Common myeloid progenitor, CD34-positive (primary cell): ENCODE measurements around the gene BLACAT1.
A peak's percentile ranks its signal among the peaks of the same experiment; 100 is the strongest.

Experiments used
- CTCF ChIA-PET: fragments of 350-600 bp; sonication (Branson Sonifier 250); formaldehyde crosslinking; loops from one replicate; lab custom pipeline; 2021; ENCODE audit warnings: antibody characterized with exemption; lab: Charles Lee
- POLR2A ChIA-PET: fragments of 350-600 bp; sonication (Branson Sonifier 250); formaldehyde crosslinking; loops from one replicate; lab custom pipeline; 2021; ENCODE audit warnings: antibody characterized with exemption; lab: Charles Lee
- DNase-seq, 3 donors: peaks; one replicate each; pipeline versions ENCODE4 v3.0.0 to v3.0.0-alpha.2; 2013
- H3K27ac ChIP-seq, 2 experiments: 1 replicate in 1 of 2; 2 replicates in 1 of 2; pipeline ENCODE4 v1.7.0; 2013; ENCODE audit warnings: inconsistent platforms in 2 of 2, low read length in 2 of 2, mild to moderate bottlenecking in 2 of 2, low read depth in 1 of 2, moderate library complexity in 1 of 2; ENCODE audit not compliant: severe bottlenecking in 2 of 2, insufficient read depth in 1 of 2, poor library complexity in 1 of 2
- H3K27me3 ChIP-seq, 5 experiments: replicated peaks in 2 of 5; 1 replicate in 3 of 5; 2 replicates in 2 of 5; pipeline versions ENCODE4 v1.6.1 to v1.7.0; 2013; ENCODE audit warnings: low read length in 4 of 5, mild to moderate bottlenecking in 2 of 5, moderate library complexity in 2 of 5, inconsistent platforms in 1 of 5; ENCODE audit not compliant: insufficient read depth in 5 of 5, control insufficient read depth in 4 of 5
- H3K36me3 ChIP-seq, 4 experiments: 1 replicate in 2 of 4; 2 replicates in 2 of 4; pipeline versions ENCODE4 v1.6.1 to v1.7.0; 2013; ENCODE audit warnings: low read length in 3 of 4, control low read depth in 1 of 4, mild to moderate bottlenecking in 1 of 4; ENCODE audit not compliant: control insufficient read depth in 4 of 4, insufficient read depth in 4 of 4
- H3K4me1 ChIP-seq, 4 experiments: 1 replicate in 3 of 4; 2 replicates in 1 of 4; pipeline versions ENCODE4 v1.6.1 to v1.7.1; 2013; ENCODE audit warnings: low read length in 3 of 4, mild to moderate bottlenecking in 3 of 4, control low read depth in 1 of 4, inconsistent platforms in 1 of 4, moderate library complexity in 1 of 4; ENCODE audit not compliant: control insufficient read depth in 4 of 4, insufficient read depth in 4 of 4; ENCODE audit errors: control extremely low read depth in 1 of 4
- H3K4me3 ChIP-seq, 7 experiments: 1 replicate in 4 of 7; 2 replicates in 3 of 7; pipeline versions ENCODE4 v1.5.1 to v1.7.0; 2013; ENCODE audit warnings: mild to moderate bottlenecking in 7 of 7, low read length in 6 of 7, moderate library complexity in 6 of 7, inconsistent platforms in 2 of 7, low read depth in 2 of 7, control low read depth in 1 of 7; ENCODE audit not compliant: insufficient read depth in 4 of 7, control insufficient read depth in 1 of 7; ENCODE audit errors: extremely low read depth in 1 of 7
- H3K9me3 ChIP-seq, 5 experiments: 1 replicate in 4 of 5; 2 replicates in 1 of 5; pipeline versions ENCODE4 v1.6.1 to v1.7.1; 2013; ENCODE audit warnings: low read length in 4 of 5, mild to moderate bottlenecking in 2 of 5, inconsistent platforms in 1 of 5, low read depth in 1 of 5, moderate library complexity in 1 of 5; ENCODE audit not compliant: control insufficient read depth in 4 of 5, insufficient read depth in 2 of 5; ENCODE audit errors: control extremely low read depth in 1 of 5
- WGBS: methylation state at CpG from one replicate; pipeline ENCODE4 v1.1.5; 2013; ENCODE audit not compliant: insufficient coverage; 5-methylcytosine and 5-hydroxymethylcytosine counted together

Gene BLACAT1

GRCh38 chr1:205432116-205432515 is 23.7 kb downstream of the BLACAT1 start:
- no peak overlapping the region for H3K27ac ChIP-seq
- peaks cover 0 to 14% (median 7%) of the 10 kb centered on the region in 5 experiments for H3K27me3 ChIP-seq
- no peaks in the 10 kb centered on the region for H3K36me3 ChIP-seq
- WGBS: no CpG with 5 or more reads among the region's 2 CpGs
- no peak overlapping the region for H3K4me3 ChIP-seq
- ChIA-PET POLR2A (no interaction called here), CTCF (interaction anchor here (1.6 to 6.7 kb wide), 5 partner anchors 9 to 54 kb away, joined by 4 to 47 read pairs (median 6); no protein-coding TSS in a partner anchor)
- H3K4me1 ChIP-seq: peaks cover 5 to 10% (median 9%) of the 10 kb centered on the region in 4 experiments
- no peaks in the 10 kb centered on the region for H3K9me3 ChIP-seq
- DNase-seq: no peak

DNA sequence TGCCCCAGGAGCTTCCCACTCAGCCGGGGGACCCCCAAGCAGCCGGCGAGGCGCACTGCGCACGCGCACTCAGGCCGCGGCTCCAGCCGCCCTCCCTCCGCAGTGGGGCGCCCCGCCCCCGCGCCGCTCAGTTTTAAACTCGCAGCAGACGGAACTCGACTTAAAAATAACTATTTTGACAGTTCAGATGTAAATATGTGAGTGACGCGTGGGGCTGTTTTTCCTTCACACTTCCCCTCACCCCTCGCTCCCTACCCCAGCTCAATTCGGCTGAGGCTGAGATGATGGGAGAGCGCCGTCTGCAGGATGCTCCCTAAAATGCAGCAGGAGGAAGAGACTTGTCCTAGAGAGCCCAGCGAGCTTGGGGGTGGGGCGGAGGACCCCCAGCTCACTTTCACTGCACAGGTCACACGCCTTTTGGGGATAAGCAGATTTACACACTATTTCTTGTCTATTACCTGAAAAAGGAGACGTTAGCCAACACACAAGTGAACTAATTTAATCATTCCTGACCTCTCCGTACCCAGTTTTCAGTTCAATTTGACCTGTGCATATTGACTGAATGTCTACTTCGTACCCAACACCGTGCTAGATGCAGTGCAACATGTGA is 25.0 kb downstream of the BLACAT1 start:
- Histone ChIP-seq H3K27ac (no peak overlapping the region), H3K36me3 (no peaks in the 10 kb centered on the region), H3K4me3 (peak overlapping the region; percentile 28 to 71 (median 63)), H3K4me1 (peaks cover 5 to 10% (median 9%) of the 10 kb centered on the region in 4 experiments), H3K27me3 (peaks cover 0 to 16% (median 1%) of the 10 kb centered on the region in 5 experiments), H3K9me3 (no peaks in the 10 kb centered on the region)
- ChIA-PET POLR2A (no interaction called here), CTCF (interaction anchor here (1.1 to 6.7 kb wide), 11 partner anchors 9 to 105 kb away, joined by 3 to 47 read pairs (median 5); partner anchors contain the start of gene LEMD1)
- 13% methylated on average over 20 of the region's 32 CpGs for WGBS
- DNase-seq: peak; percentile 61 to 70 (median 68)

DNA sequence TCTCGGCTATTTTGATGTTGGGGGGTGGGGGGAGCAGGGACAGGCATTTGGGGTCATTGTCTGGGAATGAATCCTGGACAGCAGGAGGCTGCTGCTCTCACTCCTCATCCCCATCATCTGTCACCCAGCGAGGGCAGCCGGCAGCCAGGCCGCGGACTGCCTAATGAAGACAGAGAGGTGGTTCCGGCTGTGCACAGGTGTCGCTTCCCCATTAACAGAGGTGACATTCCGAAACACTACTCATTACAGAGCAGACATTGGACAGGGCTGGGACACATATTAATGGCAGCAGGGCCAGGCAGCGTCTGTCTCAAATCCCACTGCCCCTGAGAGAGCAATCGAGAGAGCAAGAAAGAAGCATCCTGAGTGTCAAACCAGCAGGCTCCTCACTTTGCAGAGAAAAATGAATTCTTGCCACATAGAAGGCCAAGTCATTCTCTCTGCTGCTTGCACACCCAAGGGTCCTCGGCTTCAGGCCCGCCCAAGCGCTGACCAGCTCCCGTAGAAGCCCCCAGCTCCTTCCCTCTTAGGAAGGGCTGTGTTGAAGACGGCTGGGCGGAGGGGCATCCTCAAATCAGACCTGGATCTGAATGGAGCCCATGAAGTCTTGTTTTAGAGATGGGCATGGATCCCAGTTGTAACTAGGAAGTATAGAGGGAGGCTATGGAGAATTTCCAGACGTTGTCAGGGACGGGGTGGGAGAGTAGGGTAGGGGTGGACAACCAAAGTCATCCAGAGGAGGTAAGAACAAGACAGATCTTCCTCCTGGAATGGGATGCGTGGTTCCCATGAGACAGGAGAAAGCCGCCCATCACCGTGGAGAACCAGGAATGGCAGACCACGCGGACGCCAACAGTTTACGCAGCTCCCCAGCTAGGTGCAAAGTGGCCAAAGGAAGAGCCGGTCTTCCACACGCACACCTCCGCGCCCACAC is 25.8 kb downstream of the BLACAT1 start:
- H3K27me3 ChIP-seq: peaks cover 0 to 19% (median 0%) of the 10 kb centered on the region in 5 experiments

GRCh38 chr1:205424901-205425600 is 30.8 kb downstream of the BLACAT1 start:
- CTCF ChIA-PET: interaction anchor here (0.7 to 4.8 kb wide), 10 partner anchors 9 to 70 kb away, joined by 4 to 27 read pairs (median 5); no protein-coding TSS in a partner anchor
- Histone ChIP-seq H3K4me3 (no peak overlapping the region), H3K27ac (no peak overlapping the region), H3K27me3 (peaks cover 2 to 28% (median 8%) of the 10 kb centered on the region in 5 experiments), H3K9me3 (no peaks in the 10 kb centered on the region), H3K36me3 (no peaks in the 10 kb centered on the region), H3K4me1 (peaks cover 0 to 1% (median 0%) of the 10 kb centered on the region in 4 experiments)
- POLR2A ChIA-PET: no interaction called here
- 100% methylated on average over 2 of the region's 8 CpGs for WGBS
- no peak for DNase-seq

More for the DNA sequence above, 25.8 kb downstream of the BLACAT1 start:
- Histone ChIP-seq H3K4me1 (peaks cover 5 to 10% (median 9%) of the 10 kb centered on the region in 4 experiments), H3K4me3 (peak overlapping the region; percentile 28 to 71 (median 63)), H3K36me3 (no peaks in the 10 kb centered on the region), H3K27ac (no peak overlapping the region), H3K9me3 (no peaks in the 10 kb centered on the region)
- no peak for DNase-seq
- CTCF ChIA-PET: interaction anchor here (1.1 to 6.7 kb wide), 10 partner anchors 8 to 104 kb away, joined by 3 to 47 read pairs (median 5); partner anchors contain the start of gene LEMD1
- 63% methylated on average over 25 of the region's 29 CpGs for WGBS
- POLR2A ChIA-PET: interaction anchor here (0.6 kb wide), 1 partner anchor 9 kb away, joined by 3 read pairs; no protein-coding TSS in a partner anchor

- H3K4me1 ChIP-seq: peaks cover 0 to 1% (median 0%) of the 10 kb centered on the region in 4 experiments
- WGBS: no CpG with 5 or more reads among the region's 6 CpGs
- ChIA-PET POLR2A (no interaction called here), CTCF (interaction anchor here (0.7 to 4.8 kb wide), 12 partner anchors 8 to 100 kb away, joined by 3 to 27 read pairs (median 5); no protein-coding TSS in a partner anchor)
- no peaks in the 10 kb centered on the region for H3K36me3 ChIP-seq
- peaks cover 2 to 22% (median 8%) of the 10 kb centered on the region in 5 experiments for H3K27me3 ChIP-seq
- H3K4me3 ChIP-seq: no peak overlapping the region
- DNase-seq: no peak
- no peak overlapping the region for H3K27ac ChIP-seq
- H3K9me3 ChIP-seq: no peaks in the 10 kb centered on the region
Observed at GRCh38 chr1:205423814-205424399, 31.9 kb downstream of the BLACAT1 start.

DNA sequence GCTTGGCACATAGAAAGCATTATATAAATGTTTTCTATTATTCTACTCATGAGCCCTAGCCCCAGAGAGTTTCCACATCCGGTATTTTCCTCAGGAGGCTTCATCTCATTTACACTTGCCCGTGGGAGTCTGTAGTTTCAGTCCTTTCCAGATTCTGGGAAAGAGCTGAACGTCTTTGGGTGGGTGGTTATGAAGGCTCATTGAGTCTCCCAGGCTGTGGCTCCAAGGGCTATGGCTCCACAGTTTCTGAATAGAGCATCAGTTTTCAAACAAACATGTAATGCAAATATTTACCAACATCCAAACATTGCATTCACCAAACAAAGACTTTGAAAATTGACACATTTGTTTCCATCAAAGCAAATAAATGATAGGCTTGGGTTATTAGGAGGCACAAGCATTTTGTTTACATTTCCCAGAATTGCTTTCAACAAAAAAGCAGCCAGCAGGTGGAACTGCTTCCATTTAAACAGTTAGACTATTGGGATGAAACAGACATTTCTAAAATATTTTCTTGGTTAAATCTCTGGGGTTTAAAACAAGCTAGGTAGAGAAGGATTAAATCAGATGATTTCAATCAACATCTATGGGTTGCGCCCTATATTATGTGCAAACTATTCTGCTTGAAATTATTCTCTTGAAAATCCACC is 32.7 kb downstream of the BLACAT1 start:
- WGBS: 90% methylated on average over 2 of the region's 4 CpGs
- no peaks in the 10 kb centered on the region for H3K36me3 ChIP-seq
- H3K27ac ChIP-seq: no peak overlapping the region
- peaks cover 2 to 24% (median 8%) of the 10 kb centered on the region in 5 experiments for H3K27me3 ChIP-seq
- DNase-seq: no peak
- ChIA-PET POLR2A (no interaction called here), CTCF (interaction anchor here (0.9 to 4.8 kb wide), 6 partner anchors 9 to 101 kb away, joined by 3 to 27 read pairs (median 6); no protein-coding TSS in a partner anchor)
- H3K4me3 ChIP-seq: no peak overlapping the region
- H3K4me1 ChIP-seq: peaks cover 0 to 1% (median 0%) of the 10 kb centered on the region in 4 experiments
- H3K9me3 ChIP-seq: no peaks in the 10 kb centered on the region
